Stimulated activated CD8-positive, alpha-beta memory T cell treated with anti-CD3 and anti-CD28 coated beads, Interleukin-15, amount 100 ng/mL, for 1 hour (primary cell): ENCODE measurements around the gene MAN2A1.
"Not testable (repeated sequence)": the region's sequence is repeated elsewhere in the genome, so short reads cannot be mapped to it uniquely, and the experiment has no call there.

Experiments used
- DNase-seq: peaks from one replicate; pipeline ENCODE4 v3.0.0-alpha.2; 2020; ENCODE audit warnings: low read depth

MAN2A1 gene

DNA sequence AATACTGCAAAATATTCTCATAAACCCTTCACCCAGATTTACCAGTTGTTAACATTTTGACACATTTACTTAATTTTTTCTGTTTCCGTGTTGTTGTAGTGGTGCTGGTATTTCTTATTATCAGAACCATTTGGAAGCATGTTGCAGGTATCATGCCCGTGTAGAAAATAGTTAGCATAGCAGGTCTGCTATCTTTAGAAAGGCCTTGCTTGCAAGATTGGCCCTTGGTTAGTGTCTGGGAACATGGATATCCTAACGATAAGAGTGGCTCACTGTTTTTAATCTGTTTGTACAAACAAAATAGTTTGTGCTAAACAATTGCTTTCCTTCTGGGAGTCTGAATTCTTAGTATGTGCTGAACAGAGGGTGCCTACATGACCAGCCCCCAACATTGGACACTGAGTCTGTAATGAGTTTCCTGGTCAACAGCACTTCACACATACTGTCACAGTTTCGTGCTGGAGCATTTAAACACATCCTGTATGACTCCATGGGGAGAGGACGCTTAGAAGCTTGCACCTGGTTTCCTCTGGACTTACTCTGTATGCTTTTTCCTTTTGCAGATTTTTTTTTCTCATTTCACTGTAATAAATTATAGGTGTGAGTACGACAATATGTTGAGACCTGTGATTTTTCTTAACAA lies 66.9 kb downstream of the MAN2A1 start:
- no peak for DNase-seq

DNA sequence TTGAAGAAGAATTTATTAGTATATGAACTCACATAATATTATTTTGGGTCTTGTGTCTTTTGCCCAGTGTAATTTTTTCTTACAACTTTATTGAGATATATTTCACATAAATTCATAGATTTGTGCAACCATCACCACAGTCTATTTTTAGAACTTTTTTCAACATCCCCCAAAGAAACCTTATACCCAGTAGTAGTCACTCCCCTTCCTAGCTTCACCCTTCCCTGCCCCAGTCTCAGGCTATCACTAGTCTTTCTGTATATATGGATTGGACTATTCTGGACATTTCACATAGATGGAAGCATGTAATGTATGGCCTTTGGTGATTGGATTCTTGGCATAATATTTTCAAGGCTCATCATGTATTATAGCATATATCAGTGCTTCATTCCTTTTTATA lies 67.8 kb downstream of the MAN2A1 start:
- no peak for DNase-seq

DNA sequence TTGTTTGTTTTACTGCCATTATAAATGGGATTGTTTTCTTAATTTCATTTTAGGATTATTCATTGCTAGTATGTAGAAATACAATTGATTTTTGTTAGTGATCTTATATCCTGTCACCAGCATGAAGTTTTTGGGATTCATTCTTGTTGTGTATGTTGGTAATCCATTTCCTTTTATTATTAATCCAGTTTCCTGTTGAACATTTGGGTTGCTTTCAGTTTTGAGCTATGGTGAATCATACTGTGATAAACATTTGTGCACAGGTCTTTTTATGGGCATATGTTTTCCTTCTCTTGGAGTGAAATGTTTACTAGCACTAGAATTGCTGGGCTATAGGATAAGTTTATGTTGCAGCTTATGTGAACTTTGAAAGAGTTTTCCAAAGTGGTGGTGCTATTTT lies 69.6 kb downstream of the MAN2A1 start:
- DNase-seq, result no peak

DNA sequence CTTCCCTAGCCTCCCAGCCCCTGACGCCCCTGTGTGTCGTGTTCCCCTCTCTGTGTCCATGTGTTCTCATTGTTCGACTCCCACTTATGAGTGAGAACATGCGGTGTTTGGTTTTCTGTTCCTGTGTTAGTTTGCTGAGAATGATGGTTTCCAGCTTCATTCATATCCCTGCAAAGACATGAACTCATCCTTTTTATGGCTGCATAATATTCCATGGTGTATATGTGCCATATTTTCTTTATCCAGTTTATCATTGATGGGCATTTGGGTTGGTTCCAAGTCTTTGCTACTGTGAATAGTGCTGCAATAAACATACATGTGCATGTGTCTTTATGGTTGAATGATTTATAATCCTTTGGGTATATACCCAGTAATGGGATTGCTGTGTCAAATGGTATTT lies 70.4 kb downstream of the MAN2A1 start:
- not testable (repeated sequence) for DNase-seq

DNA sequence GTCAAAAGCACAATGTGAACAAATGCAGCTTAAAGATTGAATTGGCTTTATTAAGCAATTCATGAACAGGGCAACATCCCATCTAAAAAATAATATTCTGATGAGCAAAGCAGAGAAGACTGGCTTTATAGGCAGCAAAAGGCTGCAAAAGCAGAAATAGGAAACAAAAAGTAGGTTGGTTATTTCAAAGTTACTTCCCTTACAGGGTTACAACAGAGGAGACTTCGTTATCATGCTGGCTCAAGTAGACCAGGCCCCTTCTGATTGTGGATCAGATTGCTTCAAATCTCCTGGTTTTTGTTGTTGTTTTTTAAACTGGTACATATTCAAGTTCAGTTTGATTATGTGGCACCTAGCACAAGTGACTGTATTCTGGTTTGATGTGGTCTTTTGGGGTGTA lies 73.1 kb downstream of the MAN2A1 start:
- no peak for DNase-seq

DNA sequence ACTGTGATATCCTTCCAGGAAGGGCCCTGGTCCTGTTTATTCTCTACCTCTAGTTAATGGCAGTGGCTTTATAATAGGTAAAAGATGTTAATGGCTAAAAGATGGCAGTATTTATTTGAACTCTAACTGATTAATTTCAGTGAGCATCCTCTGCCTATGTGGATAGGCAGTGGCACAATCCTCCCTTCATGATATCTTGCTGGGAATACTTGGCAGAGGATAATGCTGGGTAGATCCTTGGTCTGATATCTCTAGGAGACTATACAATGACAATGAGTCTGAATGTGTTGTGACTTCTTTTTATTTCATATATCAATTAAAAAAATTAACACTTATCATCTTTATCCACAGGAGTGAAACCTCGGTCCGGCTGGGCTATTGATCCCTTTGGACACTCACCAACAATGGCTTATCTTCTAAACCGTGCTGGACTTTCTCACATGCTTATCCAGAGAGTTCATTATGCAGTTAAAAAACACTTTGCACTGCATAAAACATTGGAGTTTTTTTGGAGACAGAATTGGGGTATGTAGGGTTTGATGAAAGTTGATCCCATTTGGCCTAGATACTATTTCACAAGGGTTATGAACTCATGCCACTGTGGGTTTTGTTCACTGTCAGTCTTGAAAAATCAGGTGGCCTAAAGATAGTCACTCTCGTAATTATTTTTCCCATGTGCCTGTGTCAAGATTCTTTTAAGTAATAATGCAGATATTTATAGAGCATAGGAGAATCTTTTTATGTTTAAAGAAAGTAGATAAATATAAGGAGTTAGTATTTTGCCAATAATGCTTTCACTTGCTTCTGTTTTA lies 77.7 kb downstream of the MAN2A1 start:
- no peak for DNase-seq

DNA sequence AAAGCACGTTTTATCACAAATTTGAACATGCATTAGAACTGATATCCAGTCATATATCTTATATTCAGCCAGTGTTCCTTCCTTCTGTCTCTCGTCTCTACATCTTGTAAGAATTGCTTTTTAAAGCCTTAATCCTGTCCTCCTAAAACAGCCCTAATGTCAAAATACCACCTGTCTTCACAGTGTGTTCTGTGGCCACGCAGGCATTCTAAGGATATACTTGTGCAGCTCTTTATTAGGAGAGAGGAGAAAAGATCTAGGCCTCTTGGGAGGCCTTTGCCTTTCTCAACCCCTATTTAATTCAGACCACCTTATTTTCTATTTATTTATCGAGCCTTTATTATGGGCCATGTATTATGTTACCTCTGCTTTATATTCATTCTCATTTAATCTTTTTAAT lies 78.3 kb downstream of the MAN2A1 start:
- DNase-seq, result no peak

DNA sequence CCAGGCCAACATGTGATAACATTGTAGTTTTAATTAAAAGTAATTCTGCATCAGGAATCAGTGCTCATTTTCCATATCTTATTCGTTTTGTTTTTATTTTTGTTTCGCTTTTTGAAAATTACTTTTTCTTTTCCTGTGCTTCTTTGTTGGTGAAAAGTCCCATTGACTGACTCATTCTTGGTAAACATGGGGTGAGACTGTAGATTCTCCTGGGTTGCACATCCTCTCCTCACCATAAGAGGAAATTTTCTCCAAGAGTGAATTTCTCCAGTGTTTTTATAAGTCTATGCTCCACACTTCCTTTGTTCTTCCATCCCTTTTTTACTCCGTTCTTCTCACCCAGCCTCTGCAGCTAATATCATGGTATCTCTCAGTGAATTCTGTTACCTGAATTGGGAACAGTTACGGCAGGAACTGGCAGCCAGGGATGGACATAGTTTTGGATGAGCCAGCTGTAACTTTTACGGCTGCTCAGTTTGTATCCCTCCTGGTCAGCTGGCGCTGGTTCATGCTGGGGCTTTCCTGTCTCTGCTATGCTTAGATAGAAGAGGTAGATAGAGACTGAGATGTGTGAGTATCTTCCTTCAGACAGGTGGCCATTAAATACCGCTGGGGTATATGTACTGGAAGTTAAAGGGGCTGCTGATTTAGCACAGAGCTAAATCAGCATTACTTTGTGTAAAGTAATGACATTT lies 80.0 kb downstream of the MAN2A1 start:
- DNase-seq, result no peak

DNA sequence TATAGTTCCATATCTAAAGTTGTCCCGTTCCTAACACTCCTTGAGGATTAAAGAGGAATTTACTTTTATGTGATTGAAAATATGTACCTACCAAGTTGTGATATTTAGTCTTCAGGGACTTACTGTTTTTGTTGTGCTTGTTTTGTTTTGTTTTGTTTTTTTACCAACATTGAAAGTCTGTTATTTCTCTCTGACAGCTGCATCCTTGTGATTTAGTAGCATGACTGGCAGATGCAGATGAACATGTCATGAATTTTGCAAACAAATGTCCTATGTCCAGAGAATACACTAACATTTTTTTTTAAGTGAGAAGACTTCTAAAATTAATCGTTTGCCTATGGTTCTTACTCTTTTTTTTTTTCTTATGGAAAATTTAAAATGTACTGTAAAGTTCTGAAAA lies 85.4 kb downstream of the MAN2A1 start:
- no peak for DNase-seq

DNA sequence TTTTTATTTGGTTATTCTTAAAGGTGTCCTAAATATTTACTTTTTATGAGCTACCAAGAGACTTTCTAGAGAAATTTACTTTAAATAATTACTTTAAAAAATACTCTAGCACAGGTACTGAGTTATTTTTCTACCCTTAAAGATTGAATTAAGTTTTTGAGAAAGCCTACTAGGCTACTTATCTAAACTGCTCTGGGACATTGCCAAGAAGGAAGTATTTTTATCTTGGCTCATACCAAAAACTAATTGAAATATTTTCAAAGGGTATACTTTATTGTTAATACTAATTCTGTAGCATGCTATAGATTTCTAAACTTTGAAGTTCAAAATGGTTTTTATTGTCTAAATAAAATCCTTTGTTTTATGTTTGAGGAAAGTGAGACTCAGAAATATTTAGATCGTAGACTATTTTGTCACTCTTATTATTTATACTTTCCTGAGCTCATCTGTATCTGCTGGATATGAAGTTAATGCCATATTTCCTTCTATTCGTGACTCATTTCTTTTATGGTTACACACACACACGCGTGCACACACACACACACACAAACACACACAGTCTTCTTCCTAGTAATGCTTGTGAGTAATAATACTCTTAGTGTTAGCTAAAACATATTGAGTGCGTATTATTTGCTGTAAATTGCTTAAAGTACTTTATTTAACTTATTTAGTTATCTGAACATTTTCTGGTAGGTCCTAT lies 89.5 kb downstream of the MAN2A1 start:
- no peak for DNase-seq

DNA sequence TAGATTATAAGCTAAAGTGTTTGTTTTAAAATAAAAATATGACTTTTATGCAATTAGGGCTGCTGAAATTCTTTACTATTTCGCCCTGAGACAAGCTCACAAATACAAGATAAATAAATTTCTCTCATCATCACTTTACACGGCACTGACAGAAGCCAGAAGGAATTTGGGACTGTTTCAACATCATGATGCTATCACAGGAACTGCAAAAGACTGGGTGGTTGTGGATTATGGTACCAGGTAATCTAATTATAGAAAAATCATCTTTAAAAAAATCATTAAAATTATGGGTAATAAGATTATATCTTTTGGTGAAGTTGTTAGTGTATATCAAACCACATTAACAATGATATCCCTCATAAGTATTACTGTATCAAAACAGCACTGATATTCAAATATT lies 95.0 kb downstream of the MAN2A1 start:
- no peak for DNase-seq

DNA sequence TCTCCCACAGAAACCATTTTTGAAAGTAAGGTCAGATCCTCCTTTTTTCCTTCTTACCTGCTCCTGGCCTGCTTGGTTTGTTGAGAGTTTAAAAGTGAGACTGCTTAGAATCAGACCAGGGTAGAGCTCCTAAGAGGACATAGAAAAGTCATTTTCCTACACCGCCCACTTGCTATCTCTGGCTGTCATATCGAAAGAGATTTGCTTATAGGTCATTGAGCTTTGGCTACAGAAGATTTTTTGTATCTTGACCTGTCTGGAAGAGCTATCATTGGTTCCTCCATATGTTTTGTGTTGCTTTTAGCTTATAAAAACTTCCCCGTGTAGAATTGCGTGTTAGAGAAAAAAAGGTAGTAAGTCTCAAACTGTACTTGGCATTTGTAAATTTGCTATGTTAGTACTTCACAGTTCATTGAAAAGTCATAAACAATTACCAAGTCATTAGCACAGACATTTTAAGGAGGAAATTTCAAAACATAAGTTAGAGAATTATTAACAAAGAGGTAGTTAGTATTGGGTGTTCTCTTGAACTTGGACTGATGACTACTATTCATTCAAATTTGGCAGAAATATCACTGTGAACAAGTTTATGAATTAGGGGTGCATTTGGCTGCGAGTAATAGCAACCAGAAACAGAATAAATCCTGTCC lies 96.6 kb downstream of the MAN2A1 start:
- DNase-seq, result no peak

DNA sequence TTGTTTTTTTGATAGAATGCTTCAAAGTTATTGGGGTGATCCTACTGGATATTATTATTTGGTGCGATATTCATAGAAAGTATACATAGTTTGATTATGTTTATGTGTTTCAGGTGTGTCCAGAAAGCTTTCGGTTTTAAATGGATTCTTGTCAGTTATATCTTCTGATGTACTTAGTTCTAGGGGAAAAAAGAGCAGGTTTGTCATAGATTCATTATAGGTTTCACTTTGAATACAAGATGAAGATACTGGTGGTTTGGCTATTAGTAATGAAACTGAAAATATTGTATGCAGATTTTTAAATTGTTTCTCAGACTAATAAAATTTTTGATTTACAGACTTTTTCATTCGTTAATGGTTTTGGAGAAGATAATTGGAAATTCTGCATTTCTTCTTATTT lies 98.9 kb downstream of the MAN2A1 start:
- DNase-seq, result no peak

DNA sequence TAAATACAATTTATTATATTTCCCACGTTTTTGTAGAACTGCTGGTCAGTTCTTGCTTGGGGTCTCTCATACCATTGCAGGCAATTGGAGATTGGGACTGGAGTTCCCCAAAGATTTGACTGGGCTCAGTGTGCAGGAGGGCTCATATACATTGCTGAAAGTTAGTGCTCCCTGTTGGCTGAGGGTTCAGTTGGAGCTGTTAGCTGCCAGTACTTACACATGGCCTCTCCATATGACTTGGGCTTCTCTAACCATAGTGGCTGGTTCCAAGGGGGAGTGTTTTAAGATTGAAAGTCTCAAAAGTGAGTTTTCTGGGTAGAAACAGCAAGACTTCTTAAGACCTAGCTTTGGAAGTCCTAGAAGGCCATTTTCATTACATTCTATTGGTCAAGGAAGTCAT lies 102.9 kb downstream of the MAN2A1 start:
- DNase-seq, result no peak

DNA sequence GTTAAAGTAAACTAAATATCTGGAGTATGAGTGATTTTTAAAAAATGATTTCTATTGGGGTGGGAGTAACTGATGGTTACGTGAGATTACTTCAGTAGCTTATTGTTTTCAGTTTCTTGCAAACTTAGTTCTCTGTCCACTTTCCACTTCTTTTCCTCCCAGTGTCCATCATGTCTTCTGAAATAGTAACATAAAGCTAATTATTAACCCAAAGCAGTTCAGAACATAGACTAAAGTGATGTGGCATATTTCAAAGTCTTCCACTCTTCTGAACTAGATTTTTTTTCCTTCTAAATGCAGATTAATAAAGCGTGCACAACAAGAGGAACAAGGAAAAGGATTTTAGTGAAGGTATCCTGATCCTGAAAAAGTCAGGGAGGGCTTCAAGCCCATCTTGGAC lies 114.1 kb downstream of the MAN2A1 start:
- no peak for DNase-seq

DNA sequence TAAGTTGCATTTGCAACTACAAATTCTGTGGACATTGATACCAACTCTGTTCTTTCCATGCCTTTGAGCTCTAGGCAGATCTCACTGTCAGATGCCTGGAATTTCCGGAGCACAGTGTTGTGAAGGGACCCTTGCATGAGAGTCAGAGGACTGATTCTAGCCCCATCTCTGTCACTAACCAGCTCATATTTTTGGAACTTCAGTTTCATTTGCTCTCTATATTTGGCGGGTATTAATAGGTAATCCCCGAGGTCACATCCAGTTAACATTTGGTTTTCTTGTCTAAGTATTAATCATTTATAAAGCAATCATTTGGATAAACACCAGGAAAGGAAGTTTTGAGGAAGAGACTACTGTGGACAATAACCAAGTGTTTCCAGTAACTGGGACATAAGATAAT lies 115.7 kb downstream of the MAN2A1 start:
- no peak for DNase-seq

DNA sequence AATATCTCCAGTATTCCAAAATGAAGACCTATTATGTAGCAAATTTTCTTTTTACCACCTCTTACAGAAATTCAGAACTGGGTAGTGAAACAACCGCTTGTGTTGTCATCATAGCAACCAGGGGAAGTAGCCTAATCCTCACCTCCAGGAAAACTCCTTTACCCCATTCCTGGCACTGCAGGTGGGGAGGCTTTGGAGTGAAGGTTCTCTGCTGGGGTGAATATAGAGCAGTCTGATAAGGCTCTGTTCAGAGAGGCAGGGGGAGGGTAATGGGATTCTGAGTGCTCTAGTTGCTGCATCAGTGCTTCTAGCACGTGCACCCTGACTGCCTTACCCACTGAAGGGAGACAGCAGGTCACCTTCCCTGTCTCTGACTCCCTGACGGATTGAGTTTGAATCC lies 116.2 kb downstream of the MAN2A1 start:
- no peak for DNase-seq

DNA sequence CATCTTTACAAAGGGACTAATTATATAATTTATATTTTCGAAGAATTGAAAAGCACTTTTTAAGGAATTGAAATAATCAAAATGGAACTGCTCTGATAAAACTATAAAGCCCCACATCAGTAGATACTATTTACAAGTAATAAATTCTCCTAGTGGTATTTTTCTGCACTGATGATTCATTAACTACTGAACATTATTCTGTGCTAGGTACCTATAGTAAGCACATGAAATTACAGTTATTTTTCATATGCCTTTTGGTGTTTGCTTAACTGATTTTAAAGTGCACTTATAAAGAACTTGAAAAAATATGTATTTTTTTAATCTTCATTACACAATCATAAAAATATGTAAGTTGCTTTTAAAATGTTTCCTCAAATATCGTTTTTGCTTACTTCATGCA lies 123.0 kb downstream of the MAN2A1 start:
- no peak for DNase-seq

DNA sequence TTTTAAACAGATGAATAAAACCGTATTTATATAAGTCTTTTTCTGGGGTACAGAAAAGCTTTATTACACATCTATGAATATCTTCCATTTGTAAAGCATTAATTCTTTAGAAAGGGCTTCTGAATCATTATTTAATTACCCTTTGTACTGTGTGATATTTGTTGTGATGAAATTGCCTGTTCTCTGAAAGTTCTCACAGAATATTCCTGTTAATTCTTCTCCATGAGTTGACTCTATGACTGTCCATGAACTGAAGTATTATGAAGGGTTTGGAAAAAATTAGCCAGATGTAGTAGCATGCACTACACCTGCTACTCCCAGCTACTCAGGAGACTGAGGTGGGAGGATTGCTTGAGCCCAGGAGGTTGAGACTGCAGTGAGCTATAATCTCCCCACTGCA lies 127.0 kb downstream of the MAN2A1 start:
- no peak for DNase-seq

DNA sequence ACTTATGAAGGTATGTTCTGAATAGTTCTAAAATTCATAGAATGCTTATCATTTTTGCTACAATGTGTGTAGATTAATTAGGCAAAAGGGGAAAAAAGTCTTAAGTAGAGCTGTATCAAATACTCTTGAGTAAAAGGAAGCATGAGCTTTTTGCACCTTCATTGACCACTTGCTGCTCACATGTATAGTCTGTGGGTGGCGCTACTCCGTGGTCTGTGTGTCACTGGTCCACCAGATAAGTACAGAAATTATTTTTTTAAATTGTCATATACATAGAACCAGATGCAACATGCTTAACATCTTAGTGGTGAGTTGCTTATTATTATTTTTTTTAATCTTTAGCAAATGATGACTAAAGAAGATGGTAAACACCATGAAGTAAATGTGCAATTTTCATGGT lies 130.2 kb downstream of the MAN2A1 start:
- DNase-seq, result no peak

DNA sequence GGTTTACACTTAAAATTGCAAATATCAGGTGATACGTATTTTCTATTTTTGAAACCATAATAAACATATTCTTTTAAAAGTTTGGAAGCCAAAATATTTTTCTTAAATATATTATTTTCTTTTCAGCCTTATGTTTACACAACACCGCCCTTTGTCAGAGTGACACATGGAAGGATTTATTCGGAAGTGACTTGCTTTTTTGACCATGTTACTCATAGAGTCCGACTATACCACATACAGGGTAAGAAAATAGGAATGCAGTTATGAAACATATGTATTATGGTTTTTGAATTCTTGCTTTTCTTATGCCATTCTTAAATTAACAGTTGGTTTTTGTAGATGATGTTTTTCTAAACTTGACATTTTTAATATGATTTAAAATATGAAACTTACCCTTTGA lies 133.9 kb downstream of the MAN2A1 start:
- DNase-seq, result no peak

DNA sequence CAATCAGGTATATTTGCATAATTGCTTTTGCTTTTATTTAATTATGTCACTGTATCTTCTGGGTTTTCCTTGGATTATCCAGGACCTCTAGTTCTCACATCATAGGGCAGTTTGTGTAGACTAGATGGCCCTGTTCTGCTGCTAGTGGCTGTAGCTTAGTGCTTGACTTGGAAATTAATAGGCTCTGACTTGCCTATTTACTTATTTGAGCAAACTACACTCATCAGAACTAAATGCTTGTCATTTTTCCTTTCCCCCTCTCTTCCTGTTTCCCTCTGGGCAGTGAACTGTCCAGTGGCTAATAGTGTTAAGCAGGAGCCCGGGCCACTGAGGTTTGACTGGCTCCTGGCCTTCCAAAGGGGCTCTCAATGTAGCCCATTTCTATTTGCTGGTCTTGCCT lies 135.7 kb downstream of the MAN2A1 start:
- DNase-seq, result no peak
